H1 (cell line): ENCODE results near the gene RARB.

ENCODE experiments used
- CTCF ChIP-seq, 3 experiments: IDR thresholded peaks; 1 replicate in 2 of 3; 2 replicates in 1 of 3; pipeline versions ENCODE4 v1.5.1 to v1.6.1; 2011; ENCODE audit warnings: low read length in 3 of 3, mild to moderate bottlenecking in 3 of 3, inconsistent platforms in 2 of 3, low read depth in 1 of 3, moderate library complexity in 1 of 3; ENCODE audit not compliant: insufficient read depth in 1 of 3; ENCODE audit errors: control extremely low read depth in 1 of 3
- EZH2 ChIP-seq: fragments of 200-600 bp; sonication (generic); IDR thresholded peaks from 2 replicates; pipeline ENCODE4 v1.7.1; 2012; ENCODE audit warnings: low read depth, mild to moderate bottlenecking, moderate library complexity, low read length, inconsistent platforms; ENCODE audit not compliant: severe bottlenecking
- GTF2F1 ChIP-seq: IDR thresholded peaks from 2 replicates; pipeline ENCODE4 v1.6.1; 2012; ENCODE audit warnings: low read depth, low read length, improper control_type of control experiment, borderline replicate concordance
- MAX ChIP-seq: IDR thresholded peaks from 2 replicates; pipeline ENCODE4 v1.6.1; 2012; ENCODE audit warnings: inconsistent platforms
- SP1 ChIP-seq: IDR thresholded peaks from 2 replicates; pipeline ENCODE4 v1.6.1; 2011; ENCODE audit warnings: low read depth, low read length
- YY1 ChIP-seq: IDR thresholded peaks from 2 replicates; pipeline ENCODE4 v1.6.1; 2011; ENCODE audit warnings: low read depth, mild to moderate bottlenecking, low read length

- TF ChIP-seq CTCF (IDR thresholded peaks at IDR 0.05; ENCODE audit: control extremely low read depth in 1 of 3, insufficient read depth in 1 of 3, low read depth in 1 of 3, low read length in 3 of 3) (no peak), EZH2 (no peak), GTF2F1 (no peak), YY1 (no peak), SP1 (no peak), MAX (no peak)
Measured at GRCh38 chr3:25493246-25493645, 65.2 kb downstream of the RARB start.
